Loucy (cell line): ENCODE measurements around the gene BRINP3.

Experiments
- EZH2phosphoT487 ChIP-seq: fragments of 200-600 bp; IDR thresholded peaks from 2 replicates; pipeline ENCODE4 v1.6.1; 2018; ENCODE audit warnings: antibody characterized with exemption, mild to moderate bottlenecking, moderate library complexity, borderline replicate concordance
- TF ChIP-seq, protein P1 (sequence below): fragments of 200-600 bp; sonication (generic); conservative IDR thresholded peaks from 2 replicates; pipeline ENCODE4 v1.5.1; 2014; ENCODE audit warnings: mild to moderate bottlenecking, antibody characterized with exemption, low read length

DNA sequence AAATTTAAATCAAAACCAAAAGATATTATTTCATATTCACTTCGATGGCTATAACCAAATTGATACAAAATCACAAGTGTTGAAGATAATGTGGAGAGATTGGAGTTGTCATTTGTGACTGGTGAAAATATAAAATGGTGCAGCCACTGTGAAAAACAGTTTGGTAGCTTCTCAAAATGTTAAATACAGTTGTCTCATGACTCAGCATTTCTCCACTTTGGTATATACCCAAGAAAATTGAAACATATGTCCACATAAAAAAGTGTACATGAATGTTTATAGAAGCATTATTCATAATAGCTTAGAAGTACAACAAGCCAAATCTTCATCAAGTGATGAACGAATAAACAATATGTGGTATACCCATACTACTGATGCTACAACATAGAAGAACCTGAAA, 318.5 kb downstream of the BRINP3 start:
- TF ChIP-seq EZH2phosphoT487, result no peak
- TF ChIP-seq, protein P1, sequence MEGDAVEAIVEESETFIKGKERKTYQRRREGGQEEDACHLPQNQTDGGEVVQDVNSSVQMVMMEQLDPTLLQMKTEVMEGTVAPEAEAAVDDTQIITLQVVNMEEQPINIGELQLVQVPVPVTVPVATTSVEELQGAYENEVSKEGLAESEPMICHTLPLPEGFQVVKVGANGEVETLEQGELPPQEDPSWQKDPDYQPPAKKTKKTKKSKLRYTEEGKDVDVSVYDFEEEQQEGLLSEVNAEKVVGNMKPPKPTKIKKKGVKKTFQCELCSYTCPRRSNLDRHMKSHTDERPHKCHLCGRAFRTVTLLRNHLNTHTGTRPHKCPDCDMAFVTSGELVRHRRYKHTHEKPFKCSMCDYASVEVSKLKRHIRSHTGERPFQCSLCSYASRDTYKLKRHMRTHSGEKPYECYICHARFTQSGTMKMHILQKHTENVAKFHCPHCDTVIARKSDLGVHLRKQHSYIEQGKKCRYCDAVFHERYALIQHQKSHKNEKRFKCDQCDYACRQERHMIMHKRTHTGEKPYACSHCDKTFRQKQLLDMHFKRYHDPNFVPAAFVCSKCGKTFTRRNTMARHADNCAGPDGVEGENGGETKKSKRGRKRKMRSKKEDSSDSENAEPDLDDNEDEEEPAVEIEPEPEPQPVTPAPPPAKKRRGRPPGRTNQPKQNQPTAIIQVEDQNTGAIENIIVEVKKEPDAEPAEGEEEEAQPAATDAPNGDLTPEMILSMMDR, result no peak
